ENCODE measurements around the gene DOCK1. TPM values are rescaled to one million over a fixed set of nuclear protein-coding genes. Genes with fewer than 3 reads are reported as not detected.

Gene DOCK1
- total and polyA plus RNA-seq, 7 experiments from 2014 or later, result 0.11 to 1.2 (median 0.34) TPM; not detected in 2

GRCh38 chr10:127189226-127189625, 284.0 kb downstream of the DOCK1 start:
- Histone ChIP-seq H3K27ac (ENCODE audit: low read depth, low read length) (no peak overlapping the region), H3K27me3 (ENCODE audit: control insufficient read depth in 2 of 2, insufficient read depth in 2 of 2, low read length in 2 of 2) (no peaks in the 10 kb centered on the region), H3K4me3 (ENCODE audit: low read length) (no peak overlapping the region), H3K9me3 (ENCODE audit: control insufficient read depth in 2 of 3, low read length in 3 of 3) (no peaks in the 10 kb centered on the region), H3K36me3 (ENCODE audit: control insufficient read depth in 2 of 3, insufficient read depth in 3 of 3, low read length in 3 of 3) (no peaks in the 10 kb centered on the region), H3K4me1 (ENCODE audit: control insufficient read depth in 2 of 2, insufficient read depth in 2 of 2, low read length in 2 of 2) (no peaks in the 10 kb centered on the region)
- ATAC-seq, result no peak
- peaks cover 0 to 6% (median 3%) of the 10 kb centered on the region in 11 donors for H3K9me3 Mint-ChIP-seq
- peaks cover 18 to 38% (median 25%) of the 10 kb centered on the region in 5 donors for H3K27me3 Mint-ChIP-seq
- ChIA-PET POLR2A (no interaction called here), CTCF (no interaction called here)
- no peak overlapping the region for H3K4me3 Mint-ChIP-seq
- H3K4me1 Mint-ChIP-seq, result peaks cover 0 to 2% (median 0%) of the 10 kb centered on the region in 7 donors
- H3K27ac Mint-ChIP-seq, result no peak overlapping the region
- no peak for DNase-seq
- H3K36me3 Mint-ChIP-seq, result no peaks in the 10 kb centered on the region
- intact Hi-C loops (cut with micrococcal nuclease), result no loop called here

GRCh38 chr10:127190427-127190826, 285.2 kb downstream of the DOCK1 start:
- ChIA-PET CTCF (no interaction called here), POLR2A (no interaction called here)
- Mint-ChIP-seq H3K27me3 (peaks cover 22 to 45% (median 32%) of the 10 kb centered on the region in 5 donors), H3K4me3 (no peak overlapping the region), H3K9me3 (peaks cover 0 to 6% (median 2%) of the 10 kb centered on the region in 11 donors), H3K36me3 (no peaks in the 10 kb centered on the region), H3K27ac (no peak overlapping the region), H3K4me1 (no peaks in the 10 kb centered on the region)
- Histone ChIP-seq H3K36me3 (ENCODE audit: control insufficient read depth in 2 of 3, insufficient read depth in 3 of 3, low read length in 3 of 3) (no peaks in the 10 kb centered on the region), H3K4me3 (ENCODE audit: low read length) (no peak overlapping the region), H3K27ac (ENCODE audit: low read depth, low read length) (no peak overlapping the region), H3K27me3 (ENCODE audit: control insufficient read depth in 2 of 2, insufficient read depth in 2 of 2, low read length in 2 of 2) (no peaks in the 10 kb centered on the region), H3K9me3 (ENCODE audit: control insufficient read depth in 2 of 3, low read length in 3 of 3) (no peaks in the 10 kb centered on the region), H3K4me1 (ENCODE audit: control insufficient read depth in 2 of 2, insufficient read depth in 2 of 2, low read length in 2 of 2) (no peaks in the 10 kb centered on the region)
- DNase-seq (no peak), ATAC-seq (no peak)
- intact Hi-C loops (cut with micrococcal nuclease), result no loop called here

- H3K4me3 ChIP-seq (ENCODE audit: low read length), result no peak overlapping the region
- H3K4me3 Mint-ChIP-seq, result no peak overlapping the region
- intact Hi-C loops (cut with micrococcal nuclease), result no loop called here
- no peaks in the 10 kb centered on the region for H3K9me3 Mint-ChIP-seq
- peaks cover 0 to 5% (median 0%) of the 10 kb centered on the region in 7 donors for H3K4me1 Mint-ChIP-seq
- H3K36me3 Mint-ChIP-seq, result no peaks in the 10 kb centered on the region
- no peak overlapping the region for H3K27ac ChIP-seq (ENCODE audit: low read depth, low read length)
- ChIA-PET CTCF (no interaction called here), POLR2A (no interaction called here)
- H3K4me1 ChIP-seq (ENCODE audit: control insufficient read depth in 2 of 2, insufficient read depth in 2 of 2, low read length in 2 of 2), result no peaks in the 10 kb centered on the region
- ATAC-seq, result no peak
- no peak overlapping the region for H3K27ac Mint-ChIP-seq
- no peaks in the 10 kb centered on the region for H3K36me3 ChIP-seq (ENCODE audit: control insufficient read depth in 2 of 3, insufficient read depth in 3 of 3, low read length in 3 of 3)
- no peak for DNase-seq
- no peaks in the 10 kb centered on the region for H3K27me3 ChIP-seq (ENCODE audit: control insufficient read depth in 2 of 2, insufficient read depth in 2 of 2, low read length in 2 of 2)
- no peaks in the 10 kb centered on the region for H3K9me3 ChIP-seq (ENCODE audit: control insufficient read depth in 2 of 3, low read length in 3 of 3)
- H3K27me3 Mint-ChIP-seq, result peaks cover 35 to 54% (median 47%) of the 10 kb centered on the region in 5 donors
Measured at GRCh38 chr10:127193125-127193524, 287.9 kb downstream of the DOCK1 start.

GRCh38 chr10:127194111-127194510, 288.9 kb downstream of the DOCK1 start:
- no peak overlapping the region for H3K4me3 Mint-ChIP-seq
- DNase-seq, result no peak
- H3K36me3 Mint-ChIP-seq, result no peaks in the 10 kb centered on the region
- CTCF ChIA-PET, result no interaction called here
- H3K4me1 Mint-ChIP-seq, result peaks cover 0 to 5% (median 0%) of the 10 kb centered on the region in 7 donors
- Histone ChIP-seq H3K27me3 (ENCODE audit: control insufficient read depth in 2 of 2, insufficient read depth in 2 of 2, low read length in 2 of 2) (no peaks in the 10 kb centered on the region), H3K27ac (ENCODE audit: low read depth, low read length) (no peak overlapping the region), H3K9me3 (ENCODE audit: control insufficient read depth in 2 of 3, low read length in 3 of 3) (no peaks in the 10 kb centered on the region), H3K4me1 (ENCODE audit: control insufficient read depth in 2 of 2, insufficient read depth in 2 of 2, low read length in 2 of 2) (no peaks in the 10 kb centered on the region), H3K36me3 (ENCODE audit: control insufficient read depth in 2 of 3, insufficient read depth in 3 of 3, low read length in 3 of 3) (no peaks in the 10 kb centered on the region), H3K4me3 (ENCODE audit: low read length) (no peak overlapping the region)
- POLR2A ChIA-PET, result no interaction called here
- no peak for ATAC-seq
- intact Hi-C loops (cut with micrococcal nuclease), result no loop called here
- no peaks in the 10 kb centered on the region for H3K9me3 Mint-ChIP-seq
- H3K27ac Mint-ChIP-seq, result no peak overlapping the region
- peaks cover 38 to 60% (median 50%) of the 10 kb centered on the region in 5 donors for H3K27me3 Mint-ChIP-seq

GRCh38 chr10:127194599-127194998, 289.4 kb downstream of the DOCK1 start:
- no peaks in the 10 kb centered on the region for H3K9me3 ChIP-seq (ENCODE audit: control insufficient read depth in 2 of 3, low read length in 3 of 3)
- no peak overlapping the region for H3K27ac ChIP-seq (ENCODE audit: low read depth, low read length)
- Mint-ChIP-seq H3K4me3 (peak overlapping the region in 2 of 10 donors; percentile 20 to 45), H3K36me3 (no peaks in the 10 kb centered on the region), H3K27me3 (peaks cover 38 to 60% (median 54%) of the 10 kb centered on the region in 5 donors), H3K9me3 (no peaks in the 10 kb centered on the region), H3K27ac (no peak overlapping the region), H3K4me1 (peaks cover 0 to 5% (median 0%) of the 10 kb centered on the region in 7 donors)
- DNase-seq, result no peak
- intact Hi-C loops (cut with micrococcal nuclease), result no loop called here
- no peaks in the 10 kb centered on the region for H3K36me3 ChIP-seq (ENCODE audit: control insufficient read depth in 2 of 3, insufficient read depth in 3 of 3, low read length in 3 of 3)
- H3K27me3 ChIP-seq (ENCODE audit: control insufficient read depth in 2 of 2, insufficient read depth in 2 of 2, low read length in 2 of 2), result no peaks in the 10 kb centered on the region
- ChIA-PET CTCF (no interaction called here), POLR2A (no interaction called here)
- ATAC-seq, result no peak
- no peaks in the 10 kb centered on the region for H3K4me1 ChIP-seq (ENCODE audit: control insufficient read depth in 2 of 2, insufficient read depth in 2 of 2, low read length in 2 of 2)
- no peak overlapping the region for H3K4me3 ChIP-seq (ENCODE audit: low read length)

GRCh38 chr10:127195041-127195506, 289.8 kb downstream of the DOCK1 start:
- no peaks in the 10 kb centered on the region for H3K27me3 ChIP-seq (ENCODE audit: control insufficient read depth in 2 of 2, insufficient read depth in 2 of 2, low read length in 2 of 2)
- no peak for ATAC-seq

GRCh38 chr10:127195571-127196281, 290.5 kb downstream of the DOCK1 start:
- intact Hi-C loops (cut with micrococcal nuclease), result no loop called here
- no peaks in the 10 kb centered on the region for H3K27me3 ChIP-seq (ENCODE audit: control insufficient read depth in 2 of 2, insufficient read depth in 2 of 2, low read length in 2 of 2)
- CTCF ChIA-PET, result no interaction called here
- POLR2A ChIA-PET, result no interaction called here
- Mint-ChIP-seq H3K4me1 (peaks cover 0 to 5% (median 0%) of the 10 kb centered on the region in 7 donors), H3K4me3 (no peak overlapping the region), H3K27ac (no peak overlapping the region), H3K9me3 (peaks cover 0 to 3% (median 0%) of the 10 kb centered on the region in 11 donors), H3K36me3 (no peaks in the 10 kb centered on the region), H3K27me3 (peaks cover 37 to 63% (median 53%) of the 10 kb centered on the region in 5 donors)
- no peaks in the 10 kb centered on the region for H3K9me3 ChIP-seq (ENCODE audit: control insufficient read depth in 2 of 3, low read length in 3 of 3)
- no peak overlapping the region for H3K27ac ChIP-seq (ENCODE audit: low read depth, low read length)
- H3K36me3 ChIP-seq (ENCODE audit: control insufficient read depth in 2 of 3, insufficient read depth in 3 of 3, low read length in 3 of 3), result no peaks in the 10 kb centered on the region
- no peak overlapping the region for H3K4me3 ChIP-seq (ENCODE audit: low read length)
- no peak for DNase-seq
- H3K4me1 ChIP-seq (ENCODE audit: control insufficient read depth in 2 of 2, insufficient read depth in 2 of 2, low read length in 2 of 2), result no peaks in the 10 kb centered on the region
- no peak for ATAC-seq

More at GRCh38 chr10:127195041-127195506, 289.8 kb downstream of the DOCK1 start:
- Histone ChIP-seq H3K4me1 (ENCODE audit: control insufficient read depth in 2 of 2, insufficient read depth in 2 of 2, low read length in 2 of 2) (no peaks in the 10 kb centered on the region), H3K36me3 (ENCODE audit: control insufficient read depth in 2 of 3, insufficient read depth in 3 of 3, low read length in 3 of 3) (no peaks in the 10 kb centered on the region), H3K9me3 (ENCODE audit: control insufficient read depth in 2 of 3, low read length in 3 of 3) (no peaks in the 10 kb centered on the region), H3K27ac (ENCODE audit: low read depth, low read length) (no peak overlapping the region), H3K4me3 (ENCODE audit: low read length) (no peak overlapping the region)
- no peak overlapping the region for H3K27ac Mint-ChIP-seq
- no peak for DNase-seq
- CTCF ChIA-PET, result no interaction called here
- H3K36me3 Mint-ChIP-seq, result no peaks in the 10 kb centered on the region
- POLR2A ChIA-PET, result no interaction called here
- peaks cover 38 to 64% (median 54%) of the 10 kb centered on the region in 5 donors for H3K27me3 Mint-ChIP-seq
- intact Hi-C loops (cut with micrococcal nuclease), result no loop called here
- peaks cover 0 to 3% (median 0%) of the 10 kb centered on the region in 11 donors for H3K9me3 Mint-ChIP-seq
- H3K4me3 Mint-ChIP-seq, result peak overlapping the region in 1 of 10 donors; percentile 20
- peaks cover 0 to 5% (median 0%) of the 10 kb centered on the region in 7 donors for H3K4me1 Mint-ChIP-seq
